Endometrium (tissue), 2 donors: ENCODE data around the gene KMT2B.

Experiments
- FAIRE-seq: peaks from 2 replicates; lab custom pipeline; 2012; peaks lifted over from hg19 to GRCh38; lab: Jason Lieb, UNC
- donor health status: control.
- donor health status: control.

Gene KMT2B

GRCh38 chr19:35742121-35742724 lies 24.4 kb downstream of the KMT2B start, which contains the start of gene IGFLR1:
TSS of gene IGFLR1 (minus strand) at chr19:35742452. CDS start at chr19:35741180, 1,272 bp downstream.
- no peak for FAIRE-seq

- no peak for FAIRE-seq
These were observed 26.0 kb downstream of the KMT2B start for GRCh38 chr19:35743640-35744429.

GRCh38 chr19:35744430-35745327 lies 26.9 kb downstream of the KMT2B start:
- FAIRE-seq: peak; percentile 90

GRCh38 chr19:35745328-35746086 lies 27.7 kb downstream of the KMT2B start, which contains the start of the genes PSENEN and U2AF1L4:
TSS of gene PSENEN (plus strand) at chr19:35745651. CDS start at chr19:35745931, 280 bp downstream.
TSS of gene U2AF1L4 (minus strand) at chr19:35745418. CDS start at chr19:35745391, 27 bp downstream.
- peak; percentile 96 for FAIRE-seq

GRCh38 chr19:35746087-35746462 lies 28.3 kb downstream of the KMT2B start:
- FAIRE-seq: no peak

- FAIRE-seq: no peak
These were observed 28.7 kb downstream of the KMT2B start for GRCh38 chr19:35746531-35746930.

GRCh38 chr19:35748106-35749020 lies 30.6 kb downstream of the KMT2B start, which contains the start of gene LIN37:
TSS of gene LIN37 (plus strand) at chr19:35748576. CDS start at chr19:35748725, 149 bp downstream.
- peak; percentile 98 for FAIRE-seq

- no peak for FAIRE-seq
These were observed 32.4 kb downstream of the KMT2B start for GRCh38 chr19:35750167-35750566.

- FAIRE-seq: no peak
These were observed 34.3 kb downstream of the KMT2B start for GRCh38 chr19:35751839-35752745.

- FAIRE-seq: no peak
These were observed 35.0 kb downstream of the KMT2B start for GRCh38 chr19:35752746-35753350.

GRCh38 chr19:35753634-35754369 lies 36.0 kb downstream of the KMT2B start:
- no peak for FAIRE-seq

- FAIRE-seq: no peak
These were observed 36.7 kb downstream of the KMT2B start for GRCh38 chr19:35754370-35755130.

GRCh38 chr19:35755131-35755549 lies 37.3 kb downstream of the KMT2B start:
- no peak for FAIRE-seq

GRCh38 chr19:35755550-35756376 lies 38.0 kb downstream of the KMT2B start:
- FAIRE-seq: no peak

GRCh38 chr19:35756377-35757230 lies 38.8 kb downstream of the KMT2B start, which contains the start of gene HSPB6:
TSS of gene HSPB6 (minus strand) at chr19:35757029. CDS start at chr19:35757008, 21 bp downstream.
- FAIRE-seq: no peak
